Left lobe of liver (tissue), 2 donors: ENCODE measurements around the gene SORCS2. TPM values are rescaled to one million over a fixed set of nuclear protein-coding genes. Genes with fewer than 3 reads are reported as not detected.
A peak's percentile ranks its signal among the peaks of the same experiment; 100 is the strongest.
"Not testable (repeated sequence)": the region's sequence is repeated elsewhere in the genome, so short reads cannot be mapped to it uniquely, and the experiment has no call there.

Source experiments
- ATAC-seq: fragments of 200-7000 bp; cut with Tn5 transposase; one replicate; pipeline ENCODE4 v1.9.1; 2020; ENCODE audit warnings: mild to moderate bottlenecking, moderate library complexity
- DNase-seq: peaks from one replicate; pipeline ENCODE4 v3.0.0-alpha.2; 2020; ENCODE audit warnings: low spot score
- total RNA-seq: library from RNA; stranded (reverse); gene quantifications from one replicate; pipeline ENCODE4 v1.2.1, GENCODE V29; 2021
- donor health status: DM: no; HTN: no; CAD: no; lungs with moderate emphysema.
- donor health status: DM: no; HTN: yes; CAD: no.

The SORCS2 gene
- total RNA-seq, 1 donor from 2014 or later = 0.35 TPM

DNA sequence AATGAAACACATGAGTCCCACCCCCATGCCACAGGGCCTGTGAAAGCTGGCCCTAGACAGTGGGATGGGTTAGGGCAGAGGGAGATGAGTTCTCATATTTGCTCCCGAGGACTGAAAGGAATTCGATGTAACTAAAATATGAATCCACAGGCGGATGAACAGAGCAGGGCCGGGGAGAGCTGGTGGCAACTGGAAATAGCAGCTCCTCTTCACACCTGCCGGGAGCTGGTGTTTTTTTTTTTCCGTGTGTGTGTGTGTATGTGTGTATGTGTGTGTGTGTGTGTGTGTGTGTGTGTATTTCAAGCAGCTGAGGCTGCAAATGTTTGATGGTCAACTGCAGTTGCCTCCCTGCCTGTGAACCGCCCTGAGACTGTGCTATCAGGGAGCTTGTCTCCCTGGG lies 357.5 kb downstream of the SORCS2 start:
- DNase-seq = no peak

GRCh38 chr4:7552466-7552865 lies 360.1 kb downstream of the SORCS2 start:
- DNase-seq = no peak
- ATAC-seq = no peak

More for the DNA sequence above, 357.5 kb downstream of the SORCS2 start:
- ATAC-seq = no peak

DNA sequence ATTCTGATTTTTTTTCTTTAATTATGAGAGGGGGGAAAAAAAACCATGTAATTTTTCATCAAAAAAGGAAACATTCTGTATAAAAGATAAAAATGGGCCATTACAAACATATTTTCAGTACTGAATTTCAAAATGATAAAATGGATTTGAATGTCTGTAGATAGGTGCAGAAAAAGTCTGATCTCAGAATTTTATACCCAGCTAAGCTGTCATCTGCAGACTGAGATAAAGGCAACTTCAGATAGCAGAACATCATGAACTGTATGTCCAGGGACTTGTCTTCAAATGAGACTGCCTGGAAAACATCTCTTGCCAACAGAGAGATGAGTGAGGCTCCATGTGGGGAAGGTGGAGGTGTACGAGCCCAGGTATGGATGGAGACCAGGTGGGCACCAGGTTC lies 360.9 kb downstream of the SORCS2 start:
- ATAC-seq = no peak
- no peak for DNase-seq

GRCh38 chr4:7554905-7555304 lies 362.6 kb downstream of the SORCS2 start:
- no peak for DNase-seq
- ATAC-seq = peak; percentile 64

- ATAC-seq = no peak
- no peak for DNase-seq
These were observed 364.2 kb downstream of the SORCS2 start for GRCh38 chr4:7556558-7556957.

GRCh38 chr4:7557456-7557855 lies 365.1 kb downstream of the SORCS2 start:
- no peak for DNase-seq
- ATAC-seq = no peak

- DNase-seq = no peak
- ATAC-seq = peak; percentile 45
These were observed 366.1 kb downstream of the SORCS2 start for GRCh38 chr4:7558436-7558835.

- DNase-seq (no peak), ATAC-seq (no peak)
These were observed 367.0 kb downstream of the SORCS2 start for GRCh38 chr4:7559316-7559715.

- ATAC-seq (peak; percentile 84), DNase-seq (peak; percentile 76)
These were observed 367.5 kb downstream of the SORCS2 start for GRCh38 chr4:7559741-7560395.

DNA sequence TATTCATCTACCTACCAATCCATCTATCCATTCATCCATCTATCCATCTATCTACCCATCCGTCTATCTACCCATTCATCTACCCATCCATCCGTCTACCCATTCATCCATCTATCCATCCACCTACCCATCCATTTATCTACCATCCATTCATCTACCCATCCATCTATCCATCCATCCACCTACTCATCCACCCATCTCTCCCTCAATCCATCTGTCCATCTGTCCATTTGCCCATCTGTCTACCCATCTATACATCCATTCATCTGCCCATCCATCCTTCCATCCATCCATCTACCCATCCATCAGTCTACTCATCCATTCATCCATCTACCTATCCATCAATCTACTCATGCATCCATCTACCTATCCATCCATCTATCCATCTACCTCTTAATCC lies 369.2 kb downstream of the SORCS2 start:
- no peak for ATAC-seq
- no peak for DNase-seq

- peak; percentile 74 for DNase-seq
- peak; percentile 69 for ATAC-seq
These were observed 371.9 kb downstream of the SORCS2 start for GRCh38 chr4:7564242-7564641.

DNA sequence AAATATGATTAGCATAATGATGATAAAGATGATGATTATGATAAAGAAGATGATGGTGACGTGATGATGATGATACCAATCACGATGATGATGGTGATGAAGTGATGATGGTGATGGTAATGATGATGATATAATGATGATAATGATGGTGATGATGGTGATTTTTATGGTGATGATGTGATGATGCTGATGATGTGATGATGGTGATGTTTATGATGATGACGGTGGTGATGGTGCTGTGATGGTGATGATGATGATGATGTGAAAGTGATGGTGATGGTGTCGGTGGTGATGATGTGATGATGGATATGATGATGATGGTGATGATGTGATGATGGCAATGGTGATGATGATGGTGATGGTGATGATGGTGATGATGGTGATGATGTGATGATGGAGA lies 373.1 kb downstream of the SORCS2 start:
- DNase-seq = no peak
- no peak for ATAC-seq

DNA sequence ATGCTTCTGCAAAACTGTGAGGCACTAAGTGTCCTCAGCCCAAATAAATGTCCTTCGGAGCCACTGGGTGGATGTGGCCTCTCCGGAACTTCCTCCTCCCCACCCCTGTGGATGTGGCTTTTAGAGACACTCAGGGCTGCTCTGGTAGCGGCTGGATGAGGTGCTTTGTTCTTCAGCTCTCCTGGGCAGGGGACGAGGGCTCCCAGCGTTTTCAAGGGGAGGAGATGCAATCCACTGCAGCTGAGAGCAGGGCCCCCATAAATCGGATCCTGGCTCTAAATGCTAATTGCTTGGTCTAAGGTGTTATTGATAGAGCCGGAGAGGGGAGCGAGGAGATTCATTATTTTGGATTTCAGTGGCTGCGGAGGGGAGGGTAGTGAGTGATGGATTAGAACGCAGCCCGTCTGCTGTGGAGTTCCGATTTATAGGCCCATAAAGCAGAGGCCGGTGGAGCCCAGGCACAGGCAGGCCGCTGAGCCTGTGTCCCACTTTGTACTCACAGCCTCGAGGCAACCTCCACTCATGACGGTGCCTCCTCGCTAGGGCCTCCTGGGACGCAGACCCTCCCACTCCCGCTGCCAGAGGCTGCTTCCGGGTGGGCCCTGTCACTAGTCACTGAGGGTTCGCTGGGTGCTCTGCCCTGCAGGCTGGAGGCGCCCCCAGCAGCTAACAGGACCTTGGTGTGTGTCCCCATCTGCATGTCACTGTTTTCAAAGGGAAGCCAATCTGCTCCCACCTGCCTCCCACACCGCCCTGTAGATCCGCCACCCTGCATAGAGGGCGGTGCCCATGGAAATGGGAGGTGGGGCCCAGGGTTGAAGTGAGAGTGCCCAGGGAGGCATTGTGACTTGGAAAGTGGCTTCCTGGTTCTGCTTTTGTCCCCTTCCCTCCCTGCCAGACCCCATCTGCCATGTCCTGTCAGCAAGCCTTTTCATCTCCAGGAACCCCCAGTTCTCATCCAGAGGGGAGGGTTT lies 377.8 kb downstream of the SORCS2 start:
- DNase-seq (no peak), ATAC-seq (no peak)

- DNase-seq (no peak), ATAC-seq (no peak)
These were observed 378.7 kb downstream of the SORCS2 start for GRCh38 chr4:7571001-7571400.

DNA sequence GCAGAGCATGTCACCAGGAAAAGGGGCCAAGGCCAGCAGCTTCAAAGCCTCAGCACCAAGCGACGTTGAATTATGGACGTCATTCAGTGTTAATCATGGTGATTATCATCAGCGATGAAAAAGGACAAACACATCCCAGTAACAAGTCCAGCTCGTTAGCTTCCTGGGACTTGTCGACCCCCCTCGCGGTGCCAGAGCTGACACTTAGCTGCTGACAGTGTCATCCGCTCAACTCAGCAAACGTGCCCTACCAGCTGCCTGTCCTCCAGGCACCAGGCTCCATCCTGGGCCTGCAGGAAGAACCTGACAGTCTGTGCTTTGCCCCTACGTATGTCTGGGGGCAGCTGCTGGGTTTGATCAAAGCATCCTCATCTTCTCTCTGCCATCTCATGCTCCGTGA lies 379.4 kb downstream of the SORCS2 start:
- DNase-seq = no peak
- no peak for ATAC-seq

GRCh38 chr4:7572894-7573293 lies 380.6 kb downstream of the SORCS2 start:
- no peak for DNase-seq
- ATAC-seq = no peak

DNA sequence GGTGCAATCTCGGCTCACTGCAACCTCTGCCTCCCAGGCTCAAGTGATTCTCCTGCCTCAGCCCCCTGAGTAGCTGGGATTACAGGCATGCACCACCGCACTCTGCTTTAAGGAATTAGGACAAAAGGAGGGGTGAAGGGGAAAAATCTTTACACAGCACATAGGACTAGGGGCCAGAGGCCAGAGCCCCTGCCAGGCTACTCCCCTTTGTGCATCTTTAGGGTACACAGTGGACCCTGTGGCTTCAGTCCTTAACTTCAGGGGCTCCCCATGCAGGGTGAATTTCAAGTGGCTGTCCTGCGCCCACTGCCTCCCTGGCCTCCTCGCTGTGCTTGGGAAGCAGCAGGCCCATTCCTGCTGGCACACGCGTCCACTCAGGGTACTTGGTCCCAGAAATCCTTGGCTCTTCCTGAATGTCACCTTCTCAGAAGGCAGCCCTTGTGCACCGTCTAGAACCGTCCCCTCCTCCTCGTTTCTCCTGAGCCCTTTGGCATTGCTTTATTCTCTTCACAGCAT lies 381.3 kb downstream of the SORCS2 start:
- DNase-seq (no peak), ATAC-seq (no peak)

- no peak for DNase-seq
These were observed 382.1 kb downstream of the SORCS2 start for GRCh38 chr4:7574287-7575014.

DNA sequence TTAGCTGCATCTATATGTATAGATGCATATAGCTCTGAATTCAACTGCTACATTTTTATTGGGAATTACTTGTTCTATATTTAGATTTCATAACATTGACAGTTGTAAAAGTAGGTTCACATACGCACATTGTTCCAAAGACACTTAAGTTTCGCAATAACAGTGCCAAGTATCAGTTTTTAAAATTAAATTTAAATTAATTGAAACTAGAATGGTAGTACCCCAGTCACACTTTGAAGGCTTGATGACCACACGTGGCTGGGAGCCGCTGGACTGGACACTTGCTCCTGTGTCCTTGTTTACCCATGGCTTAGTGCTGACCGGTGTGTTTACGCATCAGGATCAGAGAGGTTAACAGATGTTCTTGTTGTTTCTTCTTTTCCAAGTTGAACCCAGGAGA lies 383.1 kb downstream of the SORCS2 start:
- DNase-seq = no peak
- no peak for ATAC-seq

More at GRCh38 chr4:7574287-7575014, 382.1 kb downstream of the SORCS2 start:
- no peak for ATAC-seq

- not testable (repeated sequence) for ATAC-seq, DNase-seq
These were observed 385.2 kb downstream of the SORCS2 start for GRCh38 chr4:7577361-7578039.

- no peak for DNase-seq
- peak; percentile 30 for ATAC-seq
These were observed 389.1 kb downstream of the SORCS2 start for GRCh38 chr4:7581477-7581876.
